ENCODE measurements around the gene CRYBG1.
"Not testable (repeated sequence)": the region's sequence is repeated elsewhere in the genome, so short reads cannot be mapped to it uniquely, and the experiment has no call there.

The CRYBG1 gene

GRCh38 chr6:106373502-106374239, 13.2 kb downstream of the CRYBG1 start:
- no peak for FAIRE-seq
- DNase-seq (ENCODE audit: insufficient read length, low spot score) = no peak

DNA sequence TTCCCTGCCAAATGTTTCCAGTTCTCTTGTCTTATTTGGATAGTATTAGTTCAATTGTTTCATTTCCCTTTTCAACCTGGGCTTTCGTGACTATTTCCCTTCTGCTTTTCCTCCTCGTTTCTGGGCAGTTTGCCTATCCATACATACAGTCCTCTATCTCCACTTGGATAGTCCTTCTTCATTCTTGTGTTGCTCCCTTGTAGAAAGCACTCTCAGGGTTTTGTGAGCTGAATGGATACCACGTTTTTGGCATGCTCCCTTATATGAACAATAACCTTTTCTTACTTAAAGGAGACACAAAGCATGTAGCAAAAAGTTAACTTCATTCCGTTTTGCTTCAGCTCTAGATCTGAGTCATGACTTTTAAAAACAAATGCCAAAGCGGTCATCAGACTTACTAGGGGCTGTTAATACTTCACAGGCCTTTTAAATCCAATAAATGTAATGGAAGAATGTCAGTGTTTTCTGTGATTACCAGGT, 16.6 kb downstream of the CRYBG1 start:
- no peak for DNase-seq (ENCODE audit: insufficient read length, low spot score)
- FAIRE-seq = peak; percentile 11

- no peak for FAIRE-seq
- DNase-seq (ENCODE audit: insufficient read length, low spot score) = no peak
These were observed 19.4 kb downstream of the CRYBG1 start for GRCh38 chr6:106379951-106380350.

- no peak for DNase-seq (ENCODE audit: insufficient read length, low spot score)
- no peak for FAIRE-seq
These were observed 19.9 kb downstream of the CRYBG1 start for GRCh38 chr6:106380407-106380806.

GRCh38 chr6:106381223-106381622, 20.7 kb downstream of the CRYBG1 start:
- DNase-seq (ENCODE audit: insufficient read length, low spot score) (no peak), FAIRE-seq (no peak)

DNA sequence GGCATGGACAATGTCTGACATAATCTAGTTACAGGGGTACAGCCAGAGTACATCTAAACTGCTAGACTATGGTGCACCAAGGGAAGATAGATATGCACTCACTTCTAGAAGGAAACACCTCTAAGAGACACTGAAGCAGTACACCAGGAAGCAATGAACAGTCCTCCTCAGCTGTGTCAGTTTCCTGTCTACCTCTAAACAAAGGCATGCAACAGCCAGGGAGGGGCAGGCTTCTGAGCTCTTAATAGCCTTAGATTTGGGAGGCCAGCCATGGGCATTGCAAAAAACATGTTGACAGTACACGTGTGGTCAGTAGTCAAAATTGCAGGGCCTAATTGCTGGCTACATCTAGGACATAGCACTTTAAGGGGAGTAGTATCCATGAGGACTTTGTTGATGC, 21.4 kb downstream of the CRYBG1 start:
- FAIRE-seq = no peak
- no peak for DNase-seq (ENCODE audit: insufficient read length, low spot score)

DNA sequence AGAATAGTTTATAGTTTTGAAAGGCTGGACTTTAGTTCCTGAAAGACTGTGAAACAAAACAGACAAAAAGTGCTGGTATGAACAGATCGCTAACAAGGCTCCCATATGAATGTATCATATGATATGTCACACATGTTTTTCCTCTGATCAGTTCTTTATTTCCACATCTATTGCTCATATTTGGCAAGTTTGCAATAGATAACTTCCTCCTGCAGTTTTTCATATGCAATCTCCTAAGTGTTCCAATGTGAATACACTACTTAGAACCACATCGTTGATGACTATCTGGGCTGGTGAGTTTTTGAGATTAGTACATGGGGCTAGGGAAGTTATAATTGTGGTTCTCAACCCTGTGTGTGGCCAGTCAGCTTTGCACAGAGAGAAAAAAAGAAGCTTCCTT, 23.1 kb downstream of the CRYBG1 start:
- FAIRE-seq = no peak
- no peak for DNase-seq (ENCODE audit: insufficient read length, low spot score)

- no peak for DNase-seq (ENCODE audit: insufficient read length, low spot score)
- FAIRE-seq = no peak
These were observed 25.0 kb downstream of the CRYBG1 start for GRCh38 chr6:106385530-106385929.

GRCh38 chr6:106387875-106388274, 27.4 kb downstream of the CRYBG1 start:
- DNase-seq (ENCODE audit: insufficient read length, low spot score) = no peak
- no peak for FAIRE-seq

GRCh38 chr6:106390088-106390487, 29.6 kb downstream of the CRYBG1 start:
- FAIRE-seq (no peak), DNase-seq (ENCODE audit: insufficient read length, low spot score) (no peak)

- FAIRE-seq = no peak
- DNase-seq (ENCODE audit: insufficient read length, low spot score) = no peak
These were observed 36.1 kb downstream of the CRYBG1 start for GRCh38 chr6:106396426-106397220.

DNA sequence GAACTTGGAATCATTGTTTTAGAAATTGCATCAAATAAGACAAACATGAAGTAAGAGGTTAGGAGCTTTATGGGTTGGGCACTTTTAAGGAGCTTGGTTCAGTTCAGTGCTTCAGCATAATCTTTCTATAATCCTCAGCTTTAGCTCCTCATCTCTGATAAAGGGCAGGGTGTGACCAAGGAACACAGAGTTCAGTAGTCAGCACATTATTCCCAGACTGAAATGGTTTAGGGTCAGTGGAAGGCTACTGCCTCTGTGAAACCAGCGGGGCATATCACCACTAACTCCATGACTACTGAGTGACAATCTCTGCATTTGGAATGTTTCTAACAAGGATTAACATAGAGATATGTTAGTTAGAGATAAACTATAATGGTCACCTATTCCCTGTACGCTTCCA, 36.9 kb downstream of the CRYBG1 start:
- FAIRE-seq = no peak
- no peak for DNase-seq (ENCODE audit: insufficient read length, low spot score)

- FAIRE-seq = no peak
- no peak for DNase-seq (ENCODE audit: insufficient read length, low spot score)
These were observed 38.1 kb downstream of the CRYBG1 start for GRCh38 chr6:106398621-106399020.

DNA sequence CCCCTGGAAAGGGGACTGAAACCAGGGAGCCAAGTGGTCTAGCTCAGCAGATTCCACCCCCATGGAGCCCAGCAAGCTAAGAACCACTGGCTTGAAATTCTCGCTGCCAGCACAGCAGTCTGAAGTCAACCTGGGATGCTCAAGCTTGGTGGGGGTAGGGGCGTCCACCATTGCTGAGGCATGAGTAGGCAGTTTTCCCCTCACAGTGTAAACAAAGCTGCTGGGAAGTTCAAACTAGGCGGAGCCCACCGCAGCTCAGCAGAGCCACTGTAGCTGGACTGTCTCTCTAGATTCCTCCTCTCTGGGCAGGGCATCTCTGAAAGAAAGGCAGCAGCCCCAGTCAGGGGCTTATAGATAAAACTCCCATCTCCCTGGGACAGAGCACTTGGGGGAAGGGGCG, 44.5 kb downstream of the CRYBG1 start:
- not testable (repeated sequence) for FAIRE-seq; DNase-seq (ENCODE audit: insufficient read length, low spot score)

DNA sequence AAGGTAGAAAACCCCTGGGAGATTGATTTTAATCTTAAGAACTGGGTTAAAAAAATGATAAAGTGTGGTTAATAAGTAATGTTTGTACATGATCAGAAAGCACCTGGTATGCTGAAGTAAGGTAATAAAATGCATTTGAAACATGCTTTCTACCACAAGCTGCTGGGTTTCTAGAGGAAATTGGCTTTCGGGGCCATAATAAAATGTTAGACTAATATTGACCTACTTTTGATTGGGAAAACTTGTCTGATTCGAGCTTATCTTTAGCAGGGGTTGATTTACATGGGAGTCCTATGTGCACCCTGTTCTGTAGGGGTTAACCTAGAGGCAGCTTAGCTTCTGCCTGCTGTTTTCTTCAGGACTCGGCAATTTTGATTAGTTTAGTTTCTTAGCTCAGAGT, 50.5 kb downstream of the CRYBG1 start:
- DNase-seq (ENCODE audit: insufficient read length, low spot score) (no peak), FAIRE-seq (no peak)

DNA sequence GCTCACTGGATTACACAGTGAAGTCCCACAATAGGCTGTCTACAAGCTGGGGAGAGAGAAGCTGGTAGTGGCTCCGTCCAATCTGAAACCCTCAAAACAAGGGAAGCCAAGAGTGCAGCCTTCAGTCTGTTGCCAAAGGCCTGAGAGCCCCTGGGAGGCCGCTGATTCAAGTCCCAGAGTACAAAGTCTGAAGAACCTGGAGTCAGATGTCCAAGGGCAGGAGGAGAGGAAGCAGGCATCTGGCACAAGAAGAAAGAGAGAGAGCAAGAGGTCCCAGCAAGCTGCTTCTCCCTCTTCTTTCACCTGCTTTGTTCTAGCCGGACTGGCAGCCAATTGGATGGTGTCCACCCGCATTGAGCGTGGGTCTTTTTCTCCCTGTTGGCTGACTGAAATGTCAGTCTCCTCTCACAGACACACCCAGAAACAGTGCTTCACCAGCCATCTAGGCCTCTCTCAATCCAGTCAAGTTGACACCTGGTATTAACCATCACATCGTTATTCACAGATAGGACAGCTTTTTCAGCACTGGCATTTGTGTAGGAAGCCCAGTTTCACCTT, 51.2 kb downstream of the CRYBG1 start:
- FAIRE-seq (no peak), DNase-seq (ENCODE audit: insufficient read length, low spot score) (no peak)

DNA sequence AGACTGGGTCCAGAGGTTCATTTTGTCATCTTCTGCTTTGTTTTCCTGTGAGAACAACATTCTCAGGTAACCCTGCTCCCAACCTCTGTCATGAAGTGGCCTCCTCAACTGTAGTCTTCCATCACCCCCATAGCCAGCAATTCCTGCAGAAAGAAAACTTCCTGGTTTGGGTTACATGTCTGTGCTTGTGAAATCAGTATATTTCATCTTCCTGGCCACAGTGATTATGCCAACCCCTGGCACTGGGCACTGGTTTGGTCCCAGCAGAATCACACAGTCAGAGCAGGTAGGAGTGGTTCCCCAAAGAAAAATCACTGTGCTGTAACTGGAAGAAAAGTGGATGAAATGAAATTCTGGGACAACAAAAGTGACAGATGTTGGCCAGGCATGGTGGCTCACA, 52.5 kb downstream of the CRYBG1 start:
- no peak for FAIRE-seq
- no peak for DNase-seq (ENCODE audit: insufficient read length, low spot score)

- FAIRE-seq = no peak
- no peak for DNase-seq (ENCODE audit: insufficient read length, low spot score)
These were observed 53.2 kb downstream of the CRYBG1 start for GRCh38 chr6:106413722-106414121.

DNA sequence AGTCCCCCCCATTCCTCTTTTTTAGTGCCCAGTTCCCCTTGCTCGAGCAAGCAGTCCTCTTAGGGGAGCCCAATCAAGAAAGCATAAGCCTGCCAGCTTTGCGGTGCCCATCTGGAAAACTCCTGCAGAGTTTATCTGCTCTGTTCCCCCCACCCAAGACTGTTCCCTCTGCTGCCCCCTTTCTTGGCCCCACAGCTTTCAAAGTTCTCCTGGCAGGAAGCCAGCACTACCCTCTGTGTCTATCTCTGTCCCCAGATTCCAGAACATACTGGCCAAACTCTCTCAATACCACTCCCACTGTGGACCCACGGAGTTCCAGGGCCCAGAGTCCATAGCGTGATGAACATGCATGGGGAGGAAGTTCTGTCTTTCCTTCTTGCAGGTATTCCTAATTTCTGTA, 55.4 kb downstream of the CRYBG1 start:
- FAIRE-seq = no peak

GRCh38 chr6:106417572-106418147, 57.1 kb downstream of the CRYBG1 start:
- FAIRE-seq (no peak), DNase-seq (ENCODE audit: insufficient read length, low spot score) (no peak)

More for the DNA sequence above, 55.4 kb downstream of the CRYBG1 start:
- no peak for DNase-seq (ENCODE audit: insufficient read length, low spot score)

DNA sequence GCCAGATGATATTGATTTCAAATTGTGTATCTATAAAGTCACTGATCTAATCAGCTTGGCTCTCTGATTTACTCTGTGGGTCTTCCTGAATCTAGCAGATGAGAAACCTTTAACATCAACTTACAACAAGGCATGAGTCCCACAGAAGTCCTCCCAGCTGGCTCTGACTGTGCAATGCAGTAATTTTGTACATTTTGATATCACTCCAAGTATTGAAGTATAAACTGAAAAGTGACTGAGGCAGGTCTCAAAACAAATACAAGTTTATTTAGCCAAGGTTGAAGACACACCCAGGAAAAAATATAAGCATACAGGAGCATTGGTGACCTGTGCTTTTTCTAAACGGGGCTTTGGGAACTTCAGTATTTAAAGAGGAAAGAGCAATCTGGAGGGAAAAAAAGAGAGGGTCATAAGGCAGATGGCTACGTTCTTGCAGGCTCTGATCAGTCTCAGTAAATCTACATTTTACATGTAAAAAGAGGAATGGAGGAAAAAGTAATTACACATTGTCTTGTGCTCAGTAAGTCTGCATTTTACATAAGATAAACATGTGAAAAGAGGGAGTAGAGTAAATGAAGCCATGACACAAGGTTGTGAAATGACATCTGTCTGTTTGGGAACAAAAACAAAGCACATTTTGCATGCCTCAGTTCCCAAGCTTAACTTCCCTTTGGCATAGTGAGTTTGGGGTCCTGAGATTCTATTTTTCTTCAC, 59.5 kb downstream of the CRYBG1 start:
- FAIRE-seq = no peak
- no peak for DNase-seq (ENCODE audit: insufficient read length, low spot score)
